Upper lobe of left lung (tissue), 4 donors: ENCODE results near the gene HERC2.
"Not testable (repeated sequence)": the region's sequence is repeated elsewhere in the genome, so short reads cannot be mapped to it uniquely, and the experiment has no call there.

Source experiments
- POLR2A ChIP-seq, 4 donors: fragments of 450-650 bp; IDR thresholded peaks; one replicate each; pipeline ENCODE4 v1.5.1; 2016 to 2017; ENCODE audit warnings: antibody characterized with exemption in 4 of 4, mild to moderate bottlenecking in 2 of 4
- TF ChIP-seq, protein P1 (sequence below), 6 experiments: fragments of 450-650 bp in 4 of 6; fragments of 200-600 bp in 2 of 6; sonication (generic) in 2 of 6; IDR thresholded peaks; one replicate each; pipeline ENCODE4 v1.5.1; 2016 to 2019; ENCODE audit warnings: antibody characterized with exemption in 6 of 6

DNA sequence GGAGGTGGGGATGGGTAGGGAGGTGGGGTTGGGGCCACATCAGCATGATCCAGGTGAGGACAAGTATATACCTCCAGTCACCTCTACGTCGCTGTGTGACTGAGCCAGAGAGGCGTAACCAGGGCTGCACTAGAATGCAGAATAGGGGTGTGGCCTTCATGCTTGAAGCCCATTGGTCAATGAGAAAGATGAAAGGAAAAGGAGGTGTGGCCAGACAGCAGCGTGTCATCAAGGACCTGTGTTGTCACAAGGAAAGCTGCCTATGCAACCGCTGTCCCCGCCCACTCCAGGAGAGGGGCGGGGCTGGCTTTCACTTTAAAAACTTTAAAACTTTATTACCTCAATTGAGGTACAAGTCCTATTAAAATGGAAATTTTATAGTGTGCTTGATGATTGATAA is 36.0 kb upstream of the HERC2 start, which contains the start of gene GOLGA6L24:
- TF ChIP-seq POLR2A (IDR thresholded peaks at IDR 0.05): not testable (repeated sequence)
- TF ChIP-seq, protein P1, sequence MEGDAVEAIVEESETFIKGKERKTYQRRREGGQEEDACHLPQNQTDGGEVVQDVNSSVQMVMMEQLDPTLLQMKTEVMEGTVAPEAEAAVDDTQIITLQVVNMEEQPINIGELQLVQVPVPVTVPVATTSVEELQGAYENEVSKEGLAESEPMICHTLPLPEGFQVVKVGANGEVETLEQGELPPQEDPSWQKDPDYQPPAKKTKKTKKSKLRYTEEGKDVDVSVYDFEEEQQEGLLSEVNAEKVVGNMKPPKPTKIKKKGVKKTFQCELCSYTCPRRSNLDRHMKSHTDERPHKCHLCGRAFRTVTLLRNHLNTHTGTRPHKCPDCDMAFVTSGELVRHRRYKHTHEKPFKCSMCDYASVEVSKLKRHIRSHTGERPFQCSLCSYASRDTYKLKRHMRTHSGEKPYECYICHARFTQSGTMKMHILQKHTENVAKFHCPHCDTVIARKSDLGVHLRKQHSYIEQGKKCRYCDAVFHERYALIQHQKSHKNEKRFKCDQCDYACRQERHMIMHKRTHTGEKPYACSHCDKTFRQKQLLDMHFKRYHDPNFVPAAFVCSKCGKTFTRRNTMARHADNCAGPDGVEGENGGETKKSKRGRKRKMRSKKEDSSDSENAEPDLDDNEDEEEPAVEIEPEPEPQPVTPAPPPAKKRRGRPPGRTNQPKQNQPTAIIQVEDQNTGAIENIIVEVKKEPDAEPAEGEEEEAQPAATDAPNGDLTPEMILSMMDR (IDR thresholded peaks at IDR 0.05): not testable (repeated sequence)
